ENCODE results near the gene MACROH2A2. TPM values are rescaled to one million over a fixed set of nuclear protein-coding genes. Genes with fewer than 3 reads are reported as not detected.

Gene MACROH2A2
- total and polyA plus RNA-seq, 2 of the 4 experiments (the other 2 are of a cell fraction) = 16.1 to 17.4 TPM

GRCh38 chr10:70035531-70035930 lies 17.1 kb upstream of the MACROH2A2 start:
- CTCF ChIA-PET = no interaction called here
- no peak overlapping the region for H2AFZ ChIP-seq (replicated peaks; ENCODE audit: low read length, poor library complexity)
- no TSS peak for BruUV-seq (replicated peaks)

More at GRCh38 chr10:70035531-70035930, 17.1 kb upstream of the MACROH2A2 start:
- Histone ChIP-seq H3K14ac (replicated peaks; ENCODE audit: low read depth, low read length) (no peak overlapping the region), H2BK5ac (ENCODE audit: low read depth, low read length, poor library complexity, severe bottlenecking) (no peak overlapping the region), H4K8ac (ENCODE audit: low read depth in 2 of 2, low read length in 2 of 2) (no peak overlapping the region), H3K9me1 (ENCODE audit: insufficient read depth, low read length) (no peaks in the 10 kb centered on the region), H3K36me3 (ENCODE audit: control insufficient read depth, insufficient read depth, low read length) (no peaks in the 10 kb centered on the region), H3K4me2 (ENCODE audit: low read depth, low read length) (no peak overlapping the region), H3K4me3 (ENCODE audit: insufficient read depth, low read depth, low read length) (no peak overlapping the region), H3K4ac (ENCODE audit: low read depth, low read length) (no peak overlapping the region), H3K23ac (ENCODE audit: low read depth, low read length) (no peak overlapping the region), H2AK5ac (ENCODE audit: low read depth, low read length) (no peak overlapping the region), H4K5ac (ENCODE audit: low read depth, low read length) (no peak overlapping the region), H4K20me1 (ENCODE audit: insufficient read depth, low read length) (no peaks in the 10 kb centered on the region), H3K27ac (ENCODE audit: insufficient read depth, low read length) (no peak overlapping the region), H2BK120ac (ENCODE audit: low read depth, low read length) (no peak overlapping the region), H3K9me3 (ENCODE audit: control insufficient read depth, insufficient read depth, low read length) (peaks cover 2% of the 10 kb centered on the region; the same call in 1 of the 2 replicates), H2AK9ac (replicated peaks; ENCODE audit: low read depth, low read length, poor library complexity) (no peak overlapping the region), H2BK15ac (ENCODE audit: low read depth, low read length) (no peak overlapping the region), H3K79me1 (ENCODE audit: low read depth in 1 of 2, low read length in 2 of 2) (no peaks in the 10 kb centered on the region), H3K9ac (ENCODE audit: low read depth, low read length) (no peak overlapping the region), H3K4me1 (ENCODE audit: control insufficient read depth, insufficient read depth, low read length) (no peaks in the 10 kb centered on the region), H4K91ac (ENCODE audit: insufficient read depth, low read depth, low read length) (no peak overlapping the region), H3K18ac (ENCODE audit: low read depth, low read length) (no peak overlapping the region), H3K56ac (ENCODE audit: extremely low read depth, insufficient read depth, low read length) (no peak overlapping the region), H2BK20ac (ENCODE audit: low read depth, low read length) (no peak overlapping the region), H3K27me3 (ENCODE audit: control insufficient read depth, insufficient read depth, low read length) (peaks cover 25% of the 10 kb centered on the region)
- no peak for ATAC-seq (ENCODE audit: low read depth)
- DNase-seq = no peak
- dilution Hi-C loops (cut with HindIII; ENCODE audit: low sequenced_read_pairs, unreplicated experiment) (no loop called here), in situ Hi-C loops (cut with MboI; ENCODE audit: low sequenced_read_pairs) (no loop called here), intact Hi-C loops (cut with micrococcal nuclease) (no loop called here)
- TF ChIP-seq USF2 (IDR thresholded peaks at IDR 0.05; ENCODE audit: low read depth, low read length) = no peak
- WGBS, 2 experiments (ENCODE audit: extremely low coverage in 2 of 2, insufficient read length in 1 of 2) = no CpG with 5 or more reads among the region's 1 CpG
- POLR2A ChIA-PET (ENCODE audit: unreplicated experiment) = no interaction called here
